Gastroesophageal sphincter (tissue), 4 donors: ENCODE measurements around the gene SLC5A9. TPM values are rescaled to one million over a fixed set of nuclear protein-coding genes. Genes with fewer than 3 reads are reported as not detected.

Source experiments
- ATAC-seq: fragments of 150-250 bp; one replicate; pipeline ENCODE4 v1.9.1; 2016; ENCODE audit warnings: mild to moderate bottlenecking, moderate library complexity
- H3K27ac ChIP-seq, 4 donors: fragments of 200-600 bp; sonication (generic) in 3 of 4; 1 replicate in 3 of 4; 2 replicates in 1 of 4; pipeline ENCODE4 v1.5.1; 2016 to 2019
- H3K27me3 ChIP-seq: fragments of 200-600 bp; sonication (generic); one replicate; pipeline ENCODE4 v1.5.1; 2019
- H3K36me3 ChIP-seq, 2 donors: fragments of 200-600 bp; sonication (generic); one replicate each; pipeline ENCODE4 v1.5.1; 2019; ENCODE audit warnings: control low read depth in 1 of 2
- H3K4me1 ChIP-seq, 3 donors: fragments of 200-600 bp; sonication (generic); 1 replicate in 2 of 3; 2 replicates in 1 of 3; pipeline ENCODE4 v1.5.1; 2016 to 2019; ENCODE audit warnings: control low read depth in 2 of 3
- H3K4me3 ChIP-seq, 2 donors: fragments of 200-600 bp; sonication (generic); one replicate each; pipeline ENCODE4 v1.5.1; 2019; ENCODE audit warnings: mild to moderate bottlenecking in 1 of 2, moderate library complexity in 1 of 2
- H3K9me3 ChIP-seq, 3 donors: fragments of 200-600 bp; sonication (generic); one replicate each; pipeline ENCODE4 v1.5.1; 2017 to 2019; ENCODE audit warnings: control low read depth in 2 of 3
- CTCF ChIP-seq, 4 experiments: fragments of 200-600 bp in 2 of 4; fragments of 450-650 bp in 2 of 4; sonication (generic) in 1 of 4; IDR thresholded peaks; one replicate each; pipeline ENCODE4 v1.5.1; 2017 to 2019; ENCODE audit warnings: antibody characterized with exemption in 4 of 4, mild to moderate bottlenecking in 2 of 4, moderate library complexity in 2 of 4
- EP300 ChIP-seq: sonication (generic); formaldehyde crosslinking; IDR thresholded peaks from one replicate; pipeline ENCODE4 v1.6.1; 2017; ENCODE audit warnings: antibody characterized with exemption, mild to moderate bottlenecking
- POLR2A ChIP-seq, 2 donors: fragments of 450-650 bp; IDR thresholded peaks; one replicate each; pipeline ENCODE4 v1.6.1; 2017; ENCODE audit warnings: antibody characterized with exemption in 2 of 2, mild to moderate bottlenecking in 2 of 2, moderate library complexity in 1 of 2
- POLR2AphosphoS5 ChIP-seq: sonication (generic); formaldehyde crosslinking; IDR thresholded peaks from one replicate; pipeline ENCODE4 v1.6.1; 2017; ENCODE audit warnings: antibody characterized with exemption
- WGBS, 2 donors: methylation state at CpG; one replicate each; pipeline ENCODE4 v1.1.5; 2018; ENCODE audit warnings: low coverage in 1 of 2; 5-methylcytosine and 5-hydroxymethylcytosine counted together
- total RNA-seq, 4 donors: library from RNA; depleted of rRNA; stranded (reverse); fragments of >200 nt; gene quantifications; one replicate each; pipeline ENCODE4 v1.1.0, GENCODE V29; 2016

The SLC5A9 gene
- total RNA-seq, 4 donors from 2014 or later, result 0.13 to 0.35 TPM; not detected in 2

- ATAC-seq, result no peak
- H3K4me1 ChIP-seq, result no peaks in the 10 kb centered on the region
- 100% methylated on average over 1 of the region's 2 CpGs; no CpG with 5 or more reads in 1 of the 2 donors for WGBS, 2 donors
- no peaks in the 10 kb centered on the region for H3K9me3 ChIP-seq
- no peak overlapping the region for H3K4me3 ChIP-seq
- H3K36me3 ChIP-seq, result no peaks in the 10 kb centered on the region
- no peak for TF ChIP-seq EP300
- TF ChIP-seq CTCF (IDR thresholded peaks at IDR 0.05), result no peak
- no peak for TF ChIP-seq POLR2A (IDR thresholded peaks at IDR 0.05)
- TF ChIP-seq POLR2AphosphoS5, result no peak
- no peaks in the 10 kb centered on the region for H3K27me3 ChIP-seq
- no peak overlapping the region for H3K27ac ChIP-seq
Measured at GRCh38 chr1:48251323-48251722, 28.8 kb downstream of the SLC5A9 start.

- ATAC-seq, result no peak
- no peak for TF ChIP-seq CTCF (IDR thresholded peaks at IDR 0.05)
- TF ChIP-seq POLR2AphosphoS5, result no peak
- TF ChIP-seq POLR2A (IDR thresholded peaks at IDR 0.05), result no peak
- no peak for TF ChIP-seq EP300
Measured at GRCh38 chr1:48251821-48252220, 29.3 kb downstream of the SLC5A9 start.

GRCh38 chr1:48254254-48254653, 31.7 kb downstream of the SLC5A9 start:
- Histone ChIP-seq H3K27me3 (no peaks in the 10 kb centered on the region), H3K9me3 (no peaks in the 10 kb centered on the region), H3K36me3 (no peaks in the 10 kb centered on the region), H3K4me1 (no peaks in the 10 kb centered on the region), H3K4me3 (no peak overlapping the region), H3K27ac (no peak overlapping the region)
- WGBS, 2 donors, result 90 to 100% methylated on average over 1 of the region's 1 CpG
- ATAC-seq, result no peak
- TF ChIP-seq POLR2A (IDR thresholded peaks at IDR 0.05), result no peak
- no peak for TF ChIP-seq EP300
- no peak for TF ChIP-seq POLR2AphosphoS5
- no peak for TF ChIP-seq CTCF (IDR thresholded peaks at IDR 0.05)

More at GRCh38 chr1:48251821-48252220, 29.3 kb downstream of the SLC5A9 start:
- H3K4me1 ChIP-seq, result no peaks in the 10 kb centered on the region
- H3K27me3 ChIP-seq, result no peaks in the 10 kb centered on the region
- H3K9me3 ChIP-seq, result no peaks in the 10 kb centered on the region
- no peak overlapping the region for H3K27ac ChIP-seq
- 100% methylated on average over 2 of the region's 3 CpGs; no CpG with 5 or more reads in 1 of the 2 donors for WGBS, 2 donors
- no peaks in the 10 kb centered on the region for H3K36me3 ChIP-seq
- no peak overlapping the region for H3K4me3 ChIP-seq

- Histone ChIP-seq H3K4me1 (no peaks in the 10 kb centered on the region), H3K36me3 (no peaks in the 10 kb centered on the region), H3K9me3 (no peaks in the 10 kb centered on the region), H3K27ac (no peak overlapping the region), H3K4me3 (no peak overlapping the region), H3K27me3 (no peaks in the 10 kb centered on the region)
- ATAC-seq, result no peak
- WGBS, 2 donors, result 100% methylated on average over 1 of the region's 1 CpG
- TF ChIP-seq POLR2A (IDR thresholded peaks at IDR 0.05) (no peak), EP300 (no peak), POLR2AphosphoS5 (no peak), CTCF (IDR thresholded peaks at IDR 0.05) (no peak)
Measured at GRCh38 chr1:48258106-48258505, 35.6 kb downstream of the SLC5A9 start.

GRCh38 chr1:48261881-48262400, 39.4 kb downstream of the SLC5A9 start:
- Histone ChIP-seq H3K27ac (no peak overlapping the region), H3K9me3 (no peaks in the 10 kb centered on the region), H3K4me3 (no peak overlapping the region), H3K36me3 (no peaks in the 10 kb centered on the region), H3K4me1 (no peaks in the 10 kb centered on the region), H3K27me3 (no peaks in the 10 kb centered on the region)
- no peak for ATAC-seq
- TF ChIP-seq EP300, result no peak
- TF ChIP-seq POLR2A (IDR thresholded peaks at IDR 0.05), result no peak
- no peak for TF ChIP-seq CTCF (IDR thresholded peaks at IDR 0.05)
- TF ChIP-seq POLR2AphosphoS5, result no peak
